DND-41 (cell line): ENCODE measurements around the gene ZFP36.

Experiments used
- EZH2 ChIP-seq: IDR thresholded peaks from 3 replicates; pipeline ENCODE4 v1.6.1; 2012; ENCODE audit warnings: borderline replicate concordance, low read depth, mild to moderate bottlenecking, moderate library complexity, low read length, inconsistent platforms; ENCODE audit not compliant: severe bottlenecking
- TF ChIP-seq, protein P1 (sequence below): IDR thresholded peaks from 2 replicates; pipeline ENCODE4 v1.5.1; 2012; ENCODE audit warnings: borderline replicate concordance, low read length, moderate library complexity, mild to moderate bottlenecking; ENCODE audit not compliant: poor library complexity, severe bottlenecking; ENCODE audit errors: extremely low read depth

DNA sequence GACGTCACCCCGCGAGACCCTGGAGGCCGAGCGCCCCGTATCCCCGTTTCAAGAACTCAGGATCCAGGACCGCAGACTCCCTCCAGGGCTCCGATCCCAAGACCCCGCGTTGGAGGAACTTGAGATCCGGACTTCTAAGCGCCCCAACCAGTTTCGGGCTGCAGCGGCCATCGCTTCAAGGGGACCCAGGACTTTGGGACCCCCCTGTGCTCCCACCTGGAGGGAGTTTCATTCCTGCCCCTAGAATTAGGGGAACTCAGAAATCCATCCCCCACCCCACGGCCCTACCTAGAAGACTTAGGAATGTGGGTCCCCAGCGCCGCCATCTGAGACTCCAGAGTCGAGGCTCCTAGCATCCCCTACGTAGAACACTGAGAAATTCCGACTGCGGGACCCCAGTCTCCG is 6.2 kb downstream of the ZFP36 start:
- TF ChIP-seq, protein P1, sequence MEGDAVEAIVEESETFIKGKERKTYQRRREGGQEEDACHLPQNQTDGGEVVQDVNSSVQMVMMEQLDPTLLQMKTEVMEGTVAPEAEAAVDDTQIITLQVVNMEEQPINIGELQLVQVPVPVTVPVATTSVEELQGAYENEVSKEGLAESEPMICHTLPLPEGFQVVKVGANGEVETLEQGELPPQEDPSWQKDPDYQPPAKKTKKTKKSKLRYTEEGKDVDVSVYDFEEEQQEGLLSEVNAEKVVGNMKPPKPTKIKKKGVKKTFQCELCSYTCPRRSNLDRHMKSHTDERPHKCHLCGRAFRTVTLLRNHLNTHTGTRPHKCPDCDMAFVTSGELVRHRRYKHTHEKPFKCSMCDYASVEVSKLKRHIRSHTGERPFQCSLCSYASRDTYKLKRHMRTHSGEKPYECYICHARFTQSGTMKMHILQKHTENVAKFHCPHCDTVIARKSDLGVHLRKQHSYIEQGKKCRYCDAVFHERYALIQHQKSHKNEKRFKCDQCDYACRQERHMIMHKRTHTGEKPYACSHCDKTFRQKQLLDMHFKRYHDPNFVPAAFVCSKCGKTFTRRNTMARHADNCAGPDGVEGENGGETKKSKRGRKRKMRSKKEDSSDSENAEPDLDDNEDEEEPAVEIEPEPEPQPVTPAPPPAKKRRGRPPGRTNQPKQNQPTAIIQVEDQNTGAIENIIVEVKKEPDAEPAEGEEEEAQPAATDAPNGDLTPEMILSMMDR, result no peak
- no peak for TF ChIP-seq EZH2
